WI38 (cell line): Measurements from ENCODE around the gene CEMIP.

Experiments
- H3K4me3 ChIP-seq: 2 replicates; pipeline ENCODE4 v1.5.1; 2011; ENCODE audit warnings: low read depth, mild to moderate bottlenecking, control low read depth, low read length
- TF ChIP-seq, protein P1 (sequence below): IDR thresholded peaks from 2 replicates; pipeline ENCODE4 v1.5.1; 2012; ENCODE audit warnings: low read depth, mild to moderate bottlenecking, control low read depth, low read length

CEMIP gene

DNA sequence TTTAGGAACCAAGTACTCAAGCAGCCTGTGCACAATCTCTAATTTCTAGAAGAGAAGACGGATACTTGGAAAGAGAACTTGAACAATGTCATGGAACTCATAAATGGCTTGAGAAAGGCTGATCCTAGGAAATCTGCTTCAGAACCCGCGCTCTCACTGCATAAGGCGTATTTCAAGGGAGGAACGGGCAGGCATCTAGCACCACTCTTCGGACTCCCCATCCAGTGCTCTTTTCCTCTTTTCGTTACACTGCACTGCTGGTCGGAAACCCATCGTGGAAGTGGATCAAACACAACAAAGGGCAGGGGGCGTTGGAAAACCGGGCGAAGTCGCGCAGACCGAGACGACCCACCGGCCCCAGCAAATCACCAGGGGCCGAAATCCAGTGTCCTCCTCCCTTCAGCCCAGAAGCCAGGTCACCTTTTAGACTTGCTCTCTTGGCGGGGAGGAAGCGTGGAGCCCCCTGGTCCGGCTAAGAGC, 221.0 kb downstream of the CEMIP start:
- TF ChIP-seq, protein P1, sequence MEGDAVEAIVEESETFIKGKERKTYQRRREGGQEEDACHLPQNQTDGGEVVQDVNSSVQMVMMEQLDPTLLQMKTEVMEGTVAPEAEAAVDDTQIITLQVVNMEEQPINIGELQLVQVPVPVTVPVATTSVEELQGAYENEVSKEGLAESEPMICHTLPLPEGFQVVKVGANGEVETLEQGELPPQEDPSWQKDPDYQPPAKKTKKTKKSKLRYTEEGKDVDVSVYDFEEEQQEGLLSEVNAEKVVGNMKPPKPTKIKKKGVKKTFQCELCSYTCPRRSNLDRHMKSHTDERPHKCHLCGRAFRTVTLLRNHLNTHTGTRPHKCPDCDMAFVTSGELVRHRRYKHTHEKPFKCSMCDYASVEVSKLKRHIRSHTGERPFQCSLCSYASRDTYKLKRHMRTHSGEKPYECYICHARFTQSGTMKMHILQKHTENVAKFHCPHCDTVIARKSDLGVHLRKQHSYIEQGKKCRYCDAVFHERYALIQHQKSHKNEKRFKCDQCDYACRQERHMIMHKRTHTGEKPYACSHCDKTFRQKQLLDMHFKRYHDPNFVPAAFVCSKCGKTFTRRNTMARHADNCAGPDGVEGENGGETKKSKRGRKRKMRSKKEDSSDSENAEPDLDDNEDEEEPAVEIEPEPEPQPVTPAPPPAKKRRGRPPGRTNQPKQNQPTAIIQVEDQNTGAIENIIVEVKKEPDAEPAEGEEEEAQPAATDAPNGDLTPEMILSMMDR: no peak
- peak overlapping the region; percentile 90 for H3K4me3 ChIP-seq

DNA sequence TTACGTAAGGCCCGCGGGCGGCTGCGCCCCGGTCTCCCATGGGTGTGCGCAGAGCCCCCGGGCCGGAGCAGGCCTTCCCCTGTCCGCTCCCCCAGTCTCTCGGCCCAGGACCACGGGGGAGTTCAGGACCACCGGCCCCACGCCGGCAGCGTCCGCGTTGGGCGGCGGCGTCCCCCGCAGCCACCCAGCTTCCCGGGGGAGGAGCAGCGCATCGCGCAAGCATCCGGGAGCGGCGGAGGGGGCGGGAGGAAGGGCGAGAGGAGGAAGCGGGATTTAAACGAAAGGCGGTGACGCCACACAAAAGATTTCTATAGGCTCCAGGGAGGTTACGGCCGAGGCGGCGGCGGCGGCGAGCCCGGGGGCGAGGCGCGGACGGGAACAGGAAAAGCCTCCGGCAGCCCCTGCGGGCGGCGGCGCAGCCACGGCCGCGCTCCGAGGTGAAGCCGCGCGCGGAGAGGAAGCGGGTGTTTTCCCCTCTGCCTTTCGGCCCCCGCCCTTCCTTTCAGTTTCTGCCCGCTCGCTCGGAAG, 221.5 kb downstream of the CEMIP start, which contains the start of gene TLNRD1:
Gene TLNRD1 (plus strand): TSS at position 300 of the 528 bp plus-strand sequence. CDS start 1,349 bp downstream, outside the sequence.
- TF ChIP-seq, protein P1: no peak
- H3K4me3 ChIP-seq: peak within 1 kb of the TSS; percentile 90
